Measurements from ENCODE around the gene EXOSC5. TPM values are rescaled to one million over a fixed set of nuclear protein-coding genes. Genes with fewer than 3 reads are reported as not detected.
"Not testable (repeated sequence)": the region's sequence is repeated elsewhere in the genome, so short reads cannot be mapped to it uniquely, and the experiment has no call there.

Gene EXOSC5
- 78.5 and 97.8 TPM in 2 replicates for total RNA-seq (2014; rRNA removed; shearing (Covaris generic); ENCODE audit: low replicate concordance)

- in situ Hi-C loops (cut with HindIII; ENCODE audit: low pct_unique_long_range_greater_than_20kb, low sequenced_read_pairs): no loop called here
- DNase-seq (ENCODE audit: low read depth): peak; percentile 100
Observed at GRCh38 chr19:41397086-41398049, at the start of gene EXOSC5, which contains the start of gene BCKDHA. Gene EXOSC5 (minus strand): TSS chr19:41397359. CDS start chr19:41397328, 31 bp downstream. Gene BCKDHA (plus strand): TSS chr19:41397818. CDS start chr19:41397828, 10 bp downstream.

GRCh38 chr19:41445575-41445974 lies 48.4 kb upstream of the EXOSC5 start:
- in situ Hi-C loops (cut with HindIII; ENCODE audit: low pct_unique_long_range_greater_than_20kb, low sequenced_read_pairs): no loop called here
- no peak for DNase-seq (ENCODE audit: low read depth)

- in situ Hi-C loops (cut with HindIII; ENCODE audit: low pct_unique_long_range_greater_than_20kb, low sequenced_read_pairs): no loop called here
- DNase-seq (ENCODE audit: low read depth): no peak
Observed at GRCh38 chr19:41443813-41444455, 46.8 kb upstream of the EXOSC5 start.

- DNase-seq (ENCODE audit: low read depth): no peak
- in situ Hi-C loops (cut with HindIII; ENCODE audit: low pct_unique_long_range_greater_than_20kb, low sequenced_read_pairs): no loop called here
Observed at GRCh38 chr19:41442473-41443355, 45.6 kb upstream of the EXOSC5 start, which contains the start of gene ERICH4. Gene ERICH4 (plus strand): TSS chr19:41443156. CDS start chr19:41443170, 14 bp downstream.

- in situ Hi-C loops (cut with HindIII; ENCODE audit: low pct_unique_long_range_greater_than_20kb, low sequenced_read_pairs): no loop called here
- no peak for DNase-seq (ENCODE audit: low read depth)
Observed at GRCh38 chr19:41441321-41441945, 44.3 kb upstream of the EXOSC5 start.

- in situ Hi-C loops (cut with HindIII; ENCODE audit: low pct_unique_long_range_greater_than_20kb, low sequenced_read_pairs): no loop called here
Observed at GRCh38 chr19:41439441-41440222, 42.5 kb upstream of the EXOSC5 start, which contains the start of gene DMAC2. Gene DMAC2 (minus strand): TSS chr19:41439912. CDS start chr19:41439899, 13 bp downstream.

GRCh38 chr19:41437944-41438574 lies 40.9 kb upstream of the EXOSC5 start:
- in situ Hi-C loops (cut with HindIII; ENCODE audit: low pct_unique_long_range_greater_than_20kb, low sequenced_read_pairs): no loop called here
- no peak for DNase-seq (ENCODE audit: low read depth)

More at GRCh38 chr19:41439441-41440222, 42.5 kb upstream of the EXOSC5 start, which contains the start of gene DMAC2:
- DNase-seq (ENCODE audit: low read depth): peak; percentile 99

- DNase-seq (ENCODE audit: low read depth): no peak
- in situ Hi-C loops (cut with HindIII; ENCODE audit: low pct_unique_long_range_greater_than_20kb, low sequenced_read_pairs): no loop called here
Observed at GRCh38 chr19:41436674-41436951, 39.5 kb upstream of the EXOSC5 start.

GRCh38 chr19:41435936-41436673 lies 38.9 kb upstream of the EXOSC5 start:
- no peak for DNase-seq (ENCODE audit: low read depth)
- in situ Hi-C loops (cut with HindIII; ENCODE audit: low pct_unique_long_range_greater_than_20kb, low sequenced_read_pairs): no loop called here

- in situ Hi-C loops (cut with HindIII; ENCODE audit: low pct_unique_long_range_greater_than_20kb, low sequenced_read_pairs); DNase-seq (ENCODE audit: low read depth): not testable (repeated sequence)
Observed at GRCh38 chr19:41435376-41435775, 38.2 kb upstream of the EXOSC5 start.

GRCh38 chr19:41434450-41434849 lies 37.3 kb upstream of the EXOSC5 start:
- in situ Hi-C loops (cut with HindIII; ENCODE audit: low pct_unique_long_range_greater_than_20kb, low sequenced_read_pairs): no loop called here

GRCh38 chr19:41433171-41433570 lies 36.0 kb upstream of the EXOSC5 start:
- in situ Hi-C loops (cut with HindIII; ENCODE audit: low pct_unique_long_range_greater_than_20kb, low sequenced_read_pairs): no loop called here
- no peak for DNase-seq (ENCODE audit: low read depth)

More at GRCh38 chr19:41434450-41434849, 37.3 kb upstream of the EXOSC5 start:
- DNase-seq (ENCODE audit: low read depth): no peak

GRCh38 chr19:41431426-41432386 lies 34.5 kb upstream of the EXOSC5 start:
- peak; percentile 37 for DNase-seq (ENCODE audit: low read depth)
- in situ Hi-C loops (cut with HindIII; ENCODE audit: low pct_unique_long_range_greater_than_20kb, low sequenced_read_pairs): no loop called here

GRCh38 chr19:41430922-41431321 lies 33.8 kb upstream of the EXOSC5 start:
- in situ Hi-C loops (cut with HindIII; ENCODE audit: low pct_unique_long_range_greater_than_20kb, low sequenced_read_pairs): no loop called here
- no peak for DNase-seq (ENCODE audit: low read depth)

- no peak for DNase-seq (ENCODE audit: low read depth)
- in situ Hi-C loops (cut with HindIII; ENCODE audit: low pct_unique_long_range_greater_than_20kb, low sequenced_read_pairs): no loop called here
Observed at GRCh38 chr19:41428481-41428859, 31.3 kb upstream of the EXOSC5 start.

All from Caki2 (cell line).